Skeletal muscle cell (primary cell): ENCODE data around the gene USB1.
"Not testable (repeated sequence)": the region's sequence is repeated elsewhere in the genome, so short reads cannot be mapped to it uniquely, and the experiment has no call there.

ENCODE experiments used
- DNase-seq: peaks from one replicate; pipeline ENCODE4 v3.0.0-alpha.2; 2010; ENCODE audit warnings: low read depth
- H3K4me3 ChIP-seq: 2 replicates; pipeline ENCODE4 v1.5.1; 2011; ENCODE audit warnings: low read depth, mild to moderate bottlenecking, control low read depth, low read length, moderate library complexity

The USB1 gene

DNA sequence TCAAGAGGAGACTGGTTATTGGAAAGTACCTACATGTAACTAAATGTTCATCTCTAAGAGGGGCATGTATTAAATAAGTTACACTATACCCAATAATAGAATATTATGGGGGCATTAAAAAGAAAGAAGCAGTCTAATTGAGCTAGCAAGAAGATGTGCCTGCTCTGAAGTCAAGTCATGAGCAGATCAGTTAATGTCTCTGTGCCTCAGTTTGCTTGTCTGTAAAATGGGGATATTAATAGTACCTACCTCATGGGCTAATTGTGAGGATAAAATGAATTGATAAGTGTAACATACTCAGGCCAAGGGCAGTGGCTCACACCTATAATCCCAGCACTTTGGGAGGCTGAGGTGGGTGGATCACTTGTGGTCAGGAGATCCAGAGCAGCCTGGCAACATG, 33.3 kb upstream of the USB1 start:
- DNase-seq, result no peak
- H3K4me3 ChIP-seq, result no peak overlapping the region

- H3K4me3 ChIP-seq, result no peak overlapping the region
- DNase-seq, result no peak
These were observed 31.6 kb upstream of the USB1 start for GRCh38 chr16:57969451-57970123.

- no peak overlapping the region for H3K4me3 ChIP-seq
- no peak for DNase-seq
These were observed 30.9 kb upstream of the USB1 start for GRCh38 chr16:57970319-57970718.

- no peak within 1 kb of the TSS for H3K4me3 ChIP-seq
These were observed 30.2 kb upstream of the USB1 start, which contains the start of gene CNGB1 for GRCh38 chr16:57970970-57971369. TSS of gene CNGB1 (minus strand) at chr16:57971128. CDS start at chr16:57967286, 3,842 bp downstream.

DNA sequence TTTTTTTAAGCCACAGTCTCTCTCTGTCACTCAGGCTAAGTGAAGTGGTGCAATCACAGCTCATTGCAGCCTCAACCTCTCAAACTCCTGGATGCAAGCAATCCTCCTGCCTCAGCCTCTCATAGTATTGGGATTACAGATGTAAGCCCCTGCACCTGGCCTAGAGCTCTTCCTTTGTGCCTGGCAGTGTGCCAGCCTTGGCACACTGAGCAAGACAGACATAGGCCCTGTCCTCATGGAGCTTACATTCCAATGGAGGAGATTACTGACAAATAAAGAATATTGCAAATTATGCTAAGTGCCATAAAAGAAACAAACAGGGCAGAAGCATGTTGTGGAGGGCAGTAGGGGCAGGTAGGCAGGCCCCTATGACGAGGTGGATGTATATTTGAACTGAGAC, 29.4 kb upstream of the USB1 start:
- DNase-seq, result no peak
- H3K4me3 ChIP-seq, result no peak overlapping the region

More at GRCh38 chr16:57970970-57971369, 30.2 kb upstream of the USB1 start, which contains the start of gene CNGB1:
- no peak for DNase-seq

GRCh38 chr16:57972306-57972705, 28.9 kb upstream of the USB1 start:
- no peak for DNase-seq
- H3K4me3 ChIP-seq, result no peak overlapping the region

DNA sequence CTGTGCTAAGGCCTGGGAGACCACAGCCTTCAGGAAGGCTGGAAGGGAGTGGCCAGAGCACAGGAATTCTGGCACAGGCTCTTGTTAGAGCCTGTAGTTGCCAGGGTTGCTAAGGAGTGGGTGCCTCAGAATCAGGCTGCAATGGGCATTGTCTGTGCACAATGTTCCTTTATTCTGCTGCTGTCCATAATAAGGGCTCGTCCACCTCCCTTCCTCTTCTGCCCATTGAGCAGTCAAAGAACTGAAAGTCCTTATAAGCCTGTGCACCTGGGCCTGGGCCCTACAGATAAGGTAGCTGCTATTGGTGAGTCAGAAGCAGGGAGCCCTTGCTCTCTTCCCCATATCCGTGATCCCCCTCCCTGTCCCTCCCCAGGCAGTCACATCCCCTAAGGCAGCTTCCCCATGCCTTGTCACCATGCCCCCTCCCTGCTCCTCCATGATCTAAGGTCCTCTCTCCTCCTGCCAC, 24.8 kb upstream of the USB1 start:
- no peak overlapping the region for H3K4me3 ChIP-seq
- DNase-seq, result no peak

- DNase-seq, result no peak
- no peak overlapping the region for H3K4me3 ChIP-seq
These were observed 23.7 kb upstream of the USB1 start for GRCh38 chr16:57977418-57978069.

GRCh38 chr16:57978070-57978465, 23.1 kb upstream of the USB1 start:
- not testable (repeated sequence) for DNase-seq, H3K4me3 ChIP-seq

GRCh38 chr16:57979006-57979585, 22.1 kb upstream of the USB1 start:
- DNase-seq, result no peak
- no peak overlapping the region for H3K4me3 ChIP-seq

- no peak for DNase-seq
- no peak overlapping the region for H3K4me3 ChIP-seq
These were observed 19.6 kb upstream of the USB1 start for GRCh38 chr16:57981636-57982035.

GRCh38 chr16:57982385-57982784, 18.8 kb upstream of the USB1 start:
- no peak overlapping the region for H3K4me3 ChIP-seq
- no peak for DNase-seq

- DNase-seq, result no peak
- H3K4me3 ChIP-seq, result peak overlapping the region; percentile 51
These were observed 16.6 kb upstream of the USB1 start for GRCh38 chr16:57984443-57985203.

GRCh38 chr16:57985204-57986181, 15.7 kb upstream of the USB1 start:
- H3K4me3 ChIP-seq, result peak overlapping the region; percentile 51
- no peak for DNase-seq

- H3K4me3 ChIP-seq, result no peak overlapping the region
- DNase-seq, result no peak
These were observed 15.0 kb upstream of the USB1 start for GRCh38 chr16:57986196-57986595.

DNA sequence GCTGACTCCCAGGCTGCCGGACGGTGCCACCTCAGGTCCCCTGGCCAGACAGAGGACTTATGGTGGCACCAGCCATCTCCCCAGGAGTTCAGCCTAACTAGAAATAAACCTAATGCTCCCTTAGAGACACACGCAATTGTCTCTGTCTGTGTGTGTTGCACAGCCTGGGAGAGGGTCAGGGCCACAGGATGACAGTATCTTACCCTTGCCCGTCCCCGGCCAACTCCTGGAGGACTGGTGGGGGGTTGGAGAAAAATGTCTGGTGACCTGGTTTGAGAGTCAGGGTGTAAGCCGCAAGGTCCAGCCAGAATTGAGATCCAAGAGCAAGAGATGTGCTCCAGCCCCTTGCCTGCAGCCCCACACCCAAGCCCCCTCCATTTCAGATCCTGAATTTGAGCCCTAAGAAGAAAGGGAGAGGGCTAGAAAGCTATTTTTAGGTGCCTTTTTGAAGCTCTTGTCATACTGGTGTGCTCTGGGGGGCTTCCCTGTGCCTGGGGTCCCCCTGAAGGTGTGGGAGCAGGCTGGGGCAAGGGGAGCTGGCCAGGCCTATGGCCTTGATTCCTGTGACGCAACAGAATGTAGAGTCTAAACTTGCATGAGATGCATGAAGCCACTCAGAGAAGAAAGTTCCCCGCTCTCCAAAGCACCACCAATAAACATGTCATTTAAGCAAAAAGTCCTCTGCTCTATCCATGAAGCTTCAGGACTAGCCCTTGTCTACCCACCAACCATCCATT, 13.6 kb upstream of the USB1 start:
- DNase-seq, result no peak
- H3K4me3 ChIP-seq, result no peak overlapping the region

GRCh38 chr16:57988929-57989328, 12.3 kb upstream of the USB1 start:
- H3K4me3 ChIP-seq, result no peak overlapping the region
- no peak for DNase-seq

DNA sequence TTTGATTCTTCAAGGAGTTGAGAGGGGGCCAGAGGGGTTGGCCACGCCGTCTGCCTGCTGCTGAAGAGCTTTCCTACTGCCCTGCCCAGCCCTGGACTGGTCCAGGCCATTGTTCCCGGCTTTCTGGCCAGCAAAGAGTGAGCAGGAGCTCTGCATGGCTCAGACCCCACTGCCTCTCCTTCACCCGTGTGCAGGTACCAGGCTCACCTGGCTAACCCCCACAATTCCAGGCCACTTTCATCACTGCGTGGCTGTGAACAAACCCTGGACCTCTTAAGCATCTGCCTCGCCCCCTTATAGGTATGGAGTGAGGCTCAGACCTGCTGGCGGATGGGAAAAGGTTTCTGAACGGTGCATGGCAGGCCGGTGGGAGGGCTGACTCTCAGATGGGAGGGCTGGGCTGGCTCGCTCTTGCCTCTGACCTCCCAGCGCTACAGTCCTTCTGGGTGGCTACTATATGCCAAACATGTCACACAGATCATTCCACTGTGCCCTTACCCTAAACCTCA, 9.6 kb upstream of the USB1 start:
- no peak for DNase-seq
- H3K4me3 ChIP-seq, result no peak overlapping the region
